Stimulated activated naive CD8-positive, alpha-beta T cell treated with anti-CD3 and anti-CD28 coated beads, Interleukin-15, Interleukin-2, amounts not matched to agents 100 ng/mL and 50 ng/mL, for 24 hours (primary cell): ENCODE measurements around the gene PRR14L.
"Not testable (repeated sequence)": the region's sequence is repeated elsewhere in the genome, so short reads cannot be mapped to it uniquely, and the experiment has no call there.

Experiments used
- H3K27ac Mint-ChIP-seq: one replicate; pipeline ENCODE4 v1.8.0; 2021; ENCODE audit warnings: mild to moderate bottlenecking, mixed read lengths
- H3K27me3 Mint-ChIP-seq: one replicate; pipeline ENCODE4 v1.8.0; 2021; ENCODE audit warnings: mixed read lengths
- H3K36me3 Mint-ChIP-seq: one replicate; pipeline ENCODE4 v1.8.0; 2021; ENCODE audit warnings: low read depth, mixed read lengths
- H3K4me1 Mint-ChIP-seq: one replicate; pipeline ENCODE4 v1.8.0; 2021; ENCODE audit warnings: low read depth, mixed read lengths
- H3K4me3 Mint-ChIP-seq: one replicate; pipeline ENCODE4 v1.8.0; 2021; ENCODE audit warnings: mild to moderate bottlenecking, mixed read lengths
- H3K9me3 Mint-ChIP-seq: one replicate; pipeline ENCODE4 v1.8.0; 2021; ENCODE audit warnings: mixed read lengths

The PRR14L gene

DNA sequence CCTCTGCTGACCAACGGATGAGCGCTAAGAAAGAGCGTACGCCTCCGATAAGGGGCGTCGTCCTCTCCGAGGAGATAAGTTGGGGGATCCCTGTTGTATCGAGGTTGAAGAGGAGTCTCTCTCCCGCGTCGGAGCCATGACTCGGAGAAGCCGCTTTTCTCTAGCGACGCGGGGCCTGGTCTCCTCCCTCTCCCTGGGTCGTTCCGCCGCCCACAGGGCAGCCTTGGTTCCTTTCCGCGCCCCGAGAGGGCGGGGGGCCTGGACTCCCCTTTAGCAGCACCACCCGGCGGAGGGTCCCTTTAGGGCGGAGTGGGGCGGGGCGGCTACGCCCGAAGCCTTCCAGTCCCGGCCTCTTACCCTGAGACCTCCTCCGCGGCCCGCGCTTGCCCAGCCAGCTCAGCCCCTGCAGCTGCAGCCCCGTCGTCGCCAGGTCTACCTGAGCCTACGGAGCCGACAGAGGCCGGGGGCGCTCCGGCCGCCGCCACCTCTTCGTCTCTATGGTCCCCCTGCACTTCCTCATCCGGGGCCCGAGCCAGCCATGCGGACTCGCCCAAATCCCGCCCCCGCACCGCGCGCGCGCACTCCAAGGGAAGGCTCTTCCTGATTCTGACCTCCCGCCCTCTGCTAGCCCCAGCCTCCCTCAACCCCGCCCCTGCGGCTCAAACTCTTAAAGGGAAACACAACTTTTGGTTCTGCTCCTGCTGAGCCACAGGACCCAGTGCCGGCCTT lies at the start of gene PRR14L:
Gene PRR14L, minus strand, starts transcription at position 497 of the 729 bp plus-strand sequence. CDS start 11,272 bp downstream, outside the sequence.
- H3K4me1 Mint-ChIP-seq, result peaks cover 62% of the 10 kb centered on the region

DNA sequence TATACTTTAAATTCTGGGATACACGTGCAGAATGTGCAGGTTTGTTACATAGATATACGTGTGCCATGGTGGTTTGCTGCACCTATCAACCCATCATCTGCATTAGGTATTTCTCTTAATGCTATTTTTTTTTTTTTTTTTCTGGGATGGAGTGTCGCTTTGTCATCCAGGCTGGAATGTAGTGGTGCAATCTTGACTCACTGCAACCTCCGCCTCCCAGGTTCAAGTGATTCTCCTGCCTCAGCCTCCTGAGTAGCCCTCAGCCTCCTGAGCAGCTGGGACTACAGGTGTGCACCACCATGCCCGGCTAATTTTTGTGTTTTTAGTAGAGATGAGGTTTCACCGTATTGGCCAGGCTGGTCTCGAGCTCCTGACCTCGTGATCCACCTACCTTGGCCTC lies 49.4 kb upstream of the PRR14L start:
- not testable (repeated sequence) for H3K27me3 Mint-ChIP-seq, H3K27ac Mint-ChIP-seq, H3K9me3 Mint-ChIP-seq, H3K4me3 Mint-ChIP-seq, H3K4me1 Mint-ChIP-seq
- H3K36me3 Mint-ChIP-seq, result peaks cover 51% of the 10 kb centered on the region

More for the DNA sequence above, at the start of gene PRR14L:
- H3K27ac Mint-ChIP-seq, result peak within 1 kb of the TSS; percentile 96
- H3K27me3 Mint-ChIP-seq, result no peaks in the 10 kb centered on the region
- H3K4me3 Mint-ChIP-seq, result peak within 1 kb of the TSS; percentile 98
- no peaks in the 10 kb centered on the region for H3K9me3 Mint-ChIP-seq
- peaks cover 15% of the 10 kb centered on the region for H3K36me3 Mint-ChIP-seq

DNA sequence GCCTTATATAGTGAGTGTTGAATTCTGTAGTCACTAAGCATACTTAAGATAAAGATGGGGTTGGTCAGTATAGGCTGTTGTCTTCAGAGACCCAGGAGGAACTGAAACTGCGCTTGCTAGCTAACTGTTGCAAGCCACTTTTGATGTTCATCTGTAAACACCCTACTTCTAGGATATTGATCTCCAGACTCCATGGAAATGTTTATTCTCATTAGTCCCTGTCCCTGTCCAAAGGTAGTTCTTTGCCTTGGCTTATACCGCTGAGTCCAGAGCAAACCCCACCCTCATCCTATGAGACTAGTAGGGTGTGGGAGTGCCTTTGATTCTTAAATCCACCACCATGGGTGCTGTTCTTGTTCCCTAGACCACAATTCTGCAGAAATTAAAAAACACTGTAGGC lies 40.3 kb upstream of the PRR14L start:
- Mint-ChIP-seq H3K27ac (no peak overlapping the region), H3K9me3 (no peaks in the 10 kb centered on the region), H3K4me1 (peaks cover 9% of the 10 kb centered on the region), H3K27me3 (no peaks in the 10 kb centered on the region), H3K36me3 (peaks cover 29% of the 10 kb centered on the region), H3K4me3 (no peak overlapping the region)

DNA sequence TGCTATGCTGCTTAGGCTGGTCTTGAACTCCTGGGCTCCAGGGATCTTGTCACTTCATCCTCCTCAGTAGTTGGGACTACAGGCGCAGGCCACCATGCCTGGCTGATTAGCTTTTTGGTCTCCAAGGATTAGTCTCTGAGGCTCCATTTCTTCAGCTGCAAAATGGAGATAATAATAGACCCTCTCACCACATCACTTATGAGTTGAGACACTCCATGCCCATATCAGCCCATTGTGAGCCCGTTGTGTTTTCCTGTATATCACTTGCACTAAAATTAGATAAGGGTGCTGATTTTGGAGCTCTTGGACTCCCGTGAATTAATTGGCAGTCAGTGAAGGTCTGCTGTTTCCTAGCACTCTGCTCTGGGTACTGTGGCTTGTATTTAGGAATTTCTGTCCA lies 39.9 kb upstream of the PRR14L start:
- H3K4me1 Mint-ChIP-seq, result peaks cover 9% of the 10 kb centered on the region
- no peak overlapping the region for H3K4me3 Mint-ChIP-seq
- no peak overlapping the region for H3K27ac Mint-ChIP-seq
- H3K27me3 Mint-ChIP-seq, result no peaks in the 10 kb centered on the region
- H3K9me3 Mint-ChIP-seq, result no peaks in the 10 kb centered on the region
- peaks cover 32% of the 10 kb centered on the region for H3K36me3 Mint-ChIP-seq

DNA sequence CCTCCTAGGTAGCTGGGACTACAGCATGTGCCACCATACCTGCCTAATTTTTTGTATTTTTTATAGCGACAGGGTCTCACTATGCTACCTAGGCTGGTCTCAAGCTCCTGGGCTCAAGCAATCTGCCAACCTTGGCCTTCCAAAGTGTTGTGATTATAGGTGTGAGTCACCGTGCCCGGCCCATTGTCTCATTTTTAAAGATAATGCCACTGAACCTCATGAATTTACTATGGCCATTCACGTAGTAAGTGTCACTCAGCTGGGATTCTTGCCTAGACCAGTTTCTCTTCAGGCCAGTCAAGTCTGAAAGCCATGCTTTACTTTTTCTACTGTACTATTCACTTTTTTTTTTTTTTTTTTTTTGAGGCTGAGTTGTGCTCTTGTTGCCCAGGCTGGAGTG lies 26.3 kb upstream of the PRR14L start:
- Mint-ChIP-seq H3K27me3 (no peaks in the 10 kb centered on the region), H3K36me3 (peaks cover 39% of the 10 kb centered on the region), H3K4me3 (no peak overlapping the region), H3K27ac (no peak overlapping the region), H3K4me1 (no peaks in the 10 kb centered on the region), H3K9me3 (no peaks in the 10 kb centered on the region)

DNA sequence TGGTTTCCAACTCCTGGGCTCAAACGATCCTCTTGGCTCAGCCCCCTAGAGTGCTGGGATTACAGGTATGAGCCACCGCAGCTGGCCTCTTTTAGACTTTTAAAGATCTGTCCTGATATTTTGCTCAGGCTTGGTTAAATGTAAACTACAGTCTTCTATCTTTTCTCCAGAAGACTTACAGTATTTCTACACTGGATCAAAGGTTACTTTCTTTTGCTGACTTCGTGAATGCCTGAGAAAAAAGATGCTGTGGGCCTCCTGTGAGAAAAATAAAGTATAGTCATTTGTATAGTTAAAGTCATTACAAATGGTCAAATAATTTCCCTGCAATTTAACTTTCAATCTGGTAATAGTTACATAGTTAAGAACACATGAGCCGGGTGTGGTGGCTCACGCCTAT lies 23.5 kb upstream of the PRR14L start:
- H3K4me1 Mint-ChIP-seq, result peaks cover 13% of the 10 kb centered on the region
- H3K9me3 Mint-ChIP-seq, result no peaks in the 10 kb centered on the region
- H3K27ac Mint-ChIP-seq, result no peak overlapping the region
- no peak overlapping the region for H3K4me3 Mint-ChIP-seq
- H3K36me3 Mint-ChIP-seq, result peaks cover 34% of the 10 kb centered on the region
- no peaks in the 10 kb centered on the region for H3K27me3 Mint-ChIP-seq

DNA sequence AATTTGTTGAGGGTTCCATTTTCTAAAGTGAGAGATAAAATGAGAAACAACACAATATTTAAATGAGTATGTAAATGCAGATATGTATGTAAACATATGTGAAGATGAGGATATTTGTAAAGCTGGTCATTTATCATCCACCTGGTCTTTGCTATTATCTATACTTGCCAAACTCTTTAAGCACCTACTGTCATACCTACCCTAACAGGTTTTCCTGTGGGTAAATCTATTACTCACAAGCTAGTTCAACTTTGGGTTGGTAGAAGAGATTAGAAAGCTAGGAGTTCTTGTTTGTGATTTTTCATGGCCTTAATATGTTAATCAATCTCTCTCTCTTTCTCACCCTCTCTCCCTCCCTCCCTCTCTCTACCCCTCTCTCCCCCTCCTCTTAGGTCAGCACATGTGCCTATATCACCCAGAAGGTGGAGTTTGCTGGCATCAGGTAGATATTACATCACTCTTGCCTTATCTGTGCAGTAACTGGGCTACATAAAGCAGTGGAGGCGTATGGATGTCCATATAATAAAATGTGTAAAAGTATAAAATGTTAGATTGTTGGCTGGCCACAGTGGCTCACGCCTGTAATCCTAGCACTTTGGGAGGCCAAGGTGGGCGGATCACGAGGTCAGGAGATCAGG lies 18.6 kb upstream of the PRR14L start:
- Mint-ChIP-seq H3K27me3 (no peaks in the 10 kb centered on the region), H3K4me3 (no peak overlapping the region), H3K27ac (peak overlapping the region; percentile 31), H3K4me1 (peaks cover 20% of the 10 kb centered on the region), H3K9me3 (no peaks in the 10 kb centered on the region), H3K36me3 (peaks cover 43% of the 10 kb centered on the region)

DNA sequence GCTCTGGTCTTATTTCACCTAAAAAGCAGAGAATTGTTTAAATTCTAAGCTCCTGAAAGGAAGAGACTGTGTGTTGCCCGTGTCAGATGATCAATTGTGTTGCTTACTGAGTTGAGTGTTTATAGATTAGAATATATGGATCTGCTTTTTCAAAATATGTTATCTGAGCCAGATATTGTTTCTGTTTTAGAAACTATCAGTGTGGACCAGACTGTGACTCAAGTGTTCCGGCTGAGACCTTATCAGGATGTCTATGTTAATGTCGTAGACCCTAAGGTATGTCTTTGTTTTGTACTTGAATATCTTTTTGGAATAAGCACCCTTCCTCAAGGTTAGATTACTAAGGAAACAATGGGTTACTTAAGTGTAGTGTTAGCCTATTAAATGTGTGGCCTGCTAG lies 14.9 kb upstream of the PRR14L start:
- Mint-ChIP-seq H3K9me3 (no peaks in the 10 kb centered on the region), H3K4me1 (peaks cover 20% of the 10 kb centered on the region), H3K27me3 (no peaks in the 10 kb centered on the region), H3K4me3 (no peak overlapping the region), H3K36me3 (peaks cover 51% of the 10 kb centered on the region), H3K27ac (peak overlapping the region; percentile 29)

DNA sequence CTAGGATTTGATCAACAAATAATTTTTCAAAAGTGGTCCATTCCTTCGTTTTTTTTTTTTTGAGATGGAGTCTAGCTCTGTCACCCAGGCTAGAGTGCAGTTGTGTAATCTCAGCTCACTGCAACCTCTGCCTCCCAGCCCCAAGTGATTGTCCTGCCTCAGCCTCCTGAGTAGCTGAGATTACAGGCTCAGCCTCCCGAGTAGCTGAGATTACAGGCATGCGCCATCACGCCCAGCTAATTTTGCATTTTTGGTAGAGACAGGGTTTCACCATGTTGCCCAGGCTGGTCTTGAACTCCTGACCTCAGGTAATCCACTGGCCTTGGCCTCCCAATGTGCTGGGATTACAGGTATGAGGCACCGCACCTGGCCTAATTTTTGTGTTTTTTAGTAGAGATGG lies 8.9 kb upstream of the PRR14L start:
- not testable (repeated sequence) for H3K27ac Mint-ChIP-seq, H3K9me3 Mint-ChIP-seq, H3K27me3 Mint-ChIP-seq, H3K4me3 Mint-ChIP-seq
- H3K36me3 Mint-ChIP-seq, result peaks cover 17% of the 10 kb centered on the region
- peaks cover 15% of the 10 kb centered on the region for H3K4me1 Mint-ChIP-seq

DNA sequence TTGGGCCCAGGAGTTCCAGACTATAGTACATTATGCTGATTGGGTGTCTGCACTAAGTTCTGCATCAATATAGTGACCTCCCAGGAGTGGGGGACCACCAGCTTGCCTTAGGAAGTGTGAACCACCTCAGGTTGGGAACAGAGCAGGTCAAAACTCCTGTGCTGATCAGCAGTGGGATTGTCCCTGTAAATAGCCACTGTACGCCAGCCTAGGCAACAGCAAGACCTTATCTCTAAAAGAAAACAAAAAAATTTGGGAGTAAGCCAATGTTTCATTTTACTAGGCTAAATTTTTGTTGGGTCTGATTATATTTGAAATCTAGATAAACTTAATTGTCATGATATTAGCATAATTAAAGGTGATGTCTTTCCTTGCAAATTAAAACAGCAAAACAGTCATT lies 7.3 kb upstream of the PRR14L start:
- no peak overlapping the region for H3K27ac Mint-ChIP-seq
- peaks cover 17% of the 10 kb centered on the region for H3K36me3 Mint-ChIP-seq
- H3K4me3 Mint-ChIP-seq, result no peak overlapping the region
- no peaks in the 10 kb centered on the region for H3K9me3 Mint-ChIP-seq
- H3K4me1 Mint-ChIP-seq, result peaks cover 26% of the 10 kb centered on the region
- H3K27me3 Mint-ChIP-seq, result no peaks in the 10 kb centered on the region

DNA sequence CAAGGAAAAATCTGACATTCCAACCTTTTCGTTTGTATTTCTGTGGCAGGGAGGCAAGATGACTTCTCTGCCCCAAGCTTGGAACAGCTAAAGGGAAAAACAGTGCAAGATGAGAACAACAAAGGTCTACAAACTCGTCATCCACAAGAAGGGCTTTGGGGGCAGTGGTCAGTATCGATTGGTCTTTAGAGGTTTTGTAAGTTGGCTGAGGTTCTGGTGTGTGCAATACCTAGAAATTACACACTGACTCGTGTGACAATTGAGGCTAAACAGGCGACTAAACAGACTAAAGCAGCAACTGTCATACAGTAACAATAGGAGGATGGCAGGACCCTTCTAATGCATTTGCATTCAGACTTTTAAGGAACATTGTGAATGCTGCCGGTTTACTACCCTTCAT lies 4.9 kb upstream of the PRR14L start:
- Mint-ChIP-seq H3K27me3 (no peaks in the 10 kb centered on the region), H3K27ac (peak overlapping the region; percentile 99), H3K4me1 (peaks cover 38% of the 10 kb centered on the region), H3K36me3 (no peaks in the 10 kb centered on the region), H3K4me3 (peak overlapping the region; percentile 99), H3K9me3 (no peaks in the 10 kb centered on the region)

DNA sequence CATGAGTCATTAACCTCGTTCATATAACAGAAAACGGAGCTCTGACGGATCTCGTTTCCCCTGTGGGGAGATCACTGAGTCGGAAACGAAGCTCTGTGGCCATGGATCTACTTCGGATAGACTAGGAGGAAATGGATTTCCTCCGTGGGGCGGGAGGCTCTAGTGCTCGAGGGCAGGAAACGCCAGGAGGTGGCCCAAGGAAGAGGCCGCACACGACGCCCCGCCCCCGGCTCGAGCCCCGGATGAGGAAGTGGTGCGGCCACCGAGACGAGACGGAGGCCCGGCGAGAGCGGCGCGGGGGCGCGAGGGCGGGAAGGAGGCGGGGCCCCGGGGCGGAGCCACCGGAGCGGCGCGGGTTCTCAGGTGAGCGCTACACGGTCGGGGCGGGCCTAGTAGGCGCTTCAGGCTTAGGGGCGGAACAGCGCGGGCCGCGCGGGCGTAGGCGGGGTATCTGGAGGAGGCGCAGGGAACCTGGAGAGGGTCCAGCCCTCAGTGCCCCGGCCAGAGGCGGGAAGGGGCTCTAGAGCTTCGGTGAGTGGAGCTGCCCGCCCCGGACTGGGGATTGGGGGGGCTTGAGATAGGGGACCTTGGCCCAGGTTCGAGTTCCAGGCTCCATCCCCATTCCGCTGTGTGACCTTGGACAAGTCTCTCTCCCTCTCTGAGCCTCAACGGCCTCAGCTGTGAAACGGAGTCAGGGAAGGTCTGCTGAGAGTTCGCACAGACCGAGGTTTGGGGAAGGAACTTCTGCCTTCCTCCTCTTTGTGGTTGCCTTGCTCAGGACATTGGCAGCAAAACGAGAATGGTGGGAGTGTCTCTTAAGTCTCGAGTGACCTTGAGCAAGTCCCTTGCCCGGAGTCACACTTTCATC lies 3.9 kb upstream of the PRR14L start, which contains the start of gene DEPDC5:
Gene DEPDC5, plus strand, starts transcription at position 386 of the 868 bp plus-strand sequence. CDS start 903 bp downstream, outside the sequence.
- peaks cover 44% of the 10 kb centered on the region for H3K4me1 Mint-ChIP-seq
- no peaks in the 10 kb centered on the region for H3K9me3 Mint-ChIP-seq
- H3K4me3 Mint-ChIP-seq, result peak within 1 kb of the TSS; percentile 99
- peak within 1 kb of the TSS; percentile 99 for H3K27ac Mint-ChIP-seq
- H3K27me3 Mint-ChIP-seq, result no peaks in the 10 kb centered on the region
- no peaks in the 10 kb centered on the region for H3K36me3 Mint-ChIP-seq

DNA sequence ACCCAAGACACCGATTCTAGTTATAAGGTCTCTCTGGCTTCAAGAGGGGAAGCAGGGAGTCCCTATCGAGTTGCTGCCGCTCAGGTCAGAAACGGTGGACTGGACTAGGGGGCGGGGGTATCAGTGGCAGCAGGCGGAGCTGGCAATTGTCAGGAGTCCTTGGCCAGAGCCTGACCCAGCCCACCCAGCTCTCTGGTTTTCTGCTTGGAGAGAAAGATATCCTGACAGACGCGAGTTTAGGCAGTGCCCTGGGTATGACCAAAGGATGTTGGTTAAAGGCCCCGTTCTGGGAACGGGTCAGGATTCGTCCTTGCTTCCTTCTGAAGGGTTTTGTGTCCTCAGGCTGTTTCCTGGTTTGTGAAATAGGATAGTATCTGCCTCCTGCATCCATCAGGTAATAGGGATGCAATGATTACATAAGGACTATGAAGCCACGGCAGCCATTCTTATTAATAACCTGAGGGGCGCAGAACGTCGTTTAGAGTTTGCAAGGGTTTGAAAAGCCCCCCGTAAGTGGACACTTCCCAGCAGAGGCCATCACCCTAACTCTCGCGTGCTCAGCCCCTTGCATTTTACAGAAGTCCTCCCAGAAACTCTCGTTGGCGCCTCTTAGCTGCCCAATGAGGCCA lies 3.2 kb upstream of the PRR14L start:
- Mint-ChIP-seq H3K27me3 (no peaks in the 10 kb centered on the region), H3K27ac (peak overlapping the region; percentile 99), H3K4me1 (peaks cover 51% of the 10 kb centered on the region)

DNA sequence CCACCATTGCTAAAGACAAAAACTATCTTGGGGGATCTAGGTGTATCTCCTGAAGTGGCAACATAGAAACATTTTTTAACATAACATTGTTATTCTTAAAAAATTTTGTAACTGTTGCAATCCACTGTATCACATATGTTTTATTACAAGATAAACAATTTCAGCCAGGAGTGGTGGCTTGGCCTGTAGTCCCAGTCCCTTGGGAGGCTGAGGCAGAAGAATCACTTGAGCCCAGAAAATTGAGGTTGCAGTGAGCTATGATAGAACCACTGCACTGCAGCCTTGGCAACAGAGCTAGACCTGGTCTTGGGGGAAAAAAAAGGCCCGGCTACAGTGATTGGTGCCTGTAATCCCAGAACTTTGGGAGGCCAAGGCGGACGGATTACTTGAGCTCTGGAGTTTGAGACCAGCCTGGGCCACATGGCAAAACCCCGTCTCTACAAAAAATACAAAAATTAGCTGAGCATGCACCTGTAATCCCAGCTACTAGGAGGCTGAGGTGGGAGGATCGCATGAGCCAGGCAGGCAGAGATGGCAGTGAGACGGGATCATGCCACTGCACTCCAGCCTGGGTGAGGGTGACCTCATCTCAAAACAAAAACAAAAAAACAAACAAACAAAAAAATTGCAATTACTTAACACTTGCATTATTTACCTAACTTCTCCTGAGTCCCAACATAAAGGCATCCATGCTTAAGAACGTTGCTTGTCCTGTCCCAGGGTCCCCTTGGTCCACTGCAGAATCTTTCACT lies 2.3 kb upstream of the PRR14L start:
- Mint-ChIP-seq H3K9me3 (no peaks in the 10 kb centered on the region), H3K27me3 (no peaks in the 10 kb centered on the region), H3K36me3 (peaks cover 8% of the 10 kb centered on the region), H3K4me3 (peak overlapping the region; percentile 99), H3K4me1 (peaks cover 60% of the 10 kb centered on the region), H3K27ac (peak overlapping the region; percentile 99)

More for the DNA sequence above, 3.2 kb upstream of the PRR14L start:
- Mint-ChIP-seq H3K9me3 (no peaks in the 10 kb centered on the region), H3K36me3 (no peaks in the 10 kb centered on the region), H3K4me3 (peak overlapping the region; percentile 99)
